Body of pancreas (tissue), 4 donors: ENCODE measurements around the gene UBE2E1.

Experiments used
- POLR2A ChIP-seq, 3 donors: fragments of 450-650 bp; IDR thresholded peaks; one replicate each; pipeline ENCODE4 v1.6.1; 2016; ENCODE audit warnings: antibody characterized with exemption in 3 of 3, mild to moderate bottlenecking in 2 of 3
- TF ChIP-seq, protein P1 (sequence below), 7 experiments: fragments of 450-650 bp in 4 of 7; fragments of 200-600 bp in 3 of 7; sonication (generic) in 3 of 7; IDR thresholded peaks; one replicate each; pipeline ENCODE4 v1.5.1; 2016 to 2019; ENCODE audit warnings: antibody characterized with exemption in 7 of 7

DNA sequence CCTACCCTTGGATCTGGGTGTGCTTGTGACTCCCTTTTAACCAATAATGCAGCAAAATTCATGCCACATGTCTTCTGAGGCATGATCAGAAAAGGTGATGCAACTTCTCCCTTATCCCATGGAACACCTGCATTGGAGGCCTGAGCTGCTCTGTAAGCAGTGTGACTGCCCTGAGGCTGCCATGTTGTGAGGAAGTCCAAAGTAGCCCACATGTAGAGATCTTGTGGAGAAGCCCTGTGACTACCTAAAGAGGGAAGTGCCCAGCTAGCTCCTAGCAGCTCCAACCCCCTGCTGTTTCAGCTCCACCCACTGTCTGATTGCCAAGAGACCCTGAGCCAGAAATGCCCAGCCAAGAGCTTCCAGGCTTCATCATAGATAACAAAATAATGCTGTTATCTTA, 132.9 kb downstream of the UBE2E1 start:
- TF ChIP-seq, protein P1, sequence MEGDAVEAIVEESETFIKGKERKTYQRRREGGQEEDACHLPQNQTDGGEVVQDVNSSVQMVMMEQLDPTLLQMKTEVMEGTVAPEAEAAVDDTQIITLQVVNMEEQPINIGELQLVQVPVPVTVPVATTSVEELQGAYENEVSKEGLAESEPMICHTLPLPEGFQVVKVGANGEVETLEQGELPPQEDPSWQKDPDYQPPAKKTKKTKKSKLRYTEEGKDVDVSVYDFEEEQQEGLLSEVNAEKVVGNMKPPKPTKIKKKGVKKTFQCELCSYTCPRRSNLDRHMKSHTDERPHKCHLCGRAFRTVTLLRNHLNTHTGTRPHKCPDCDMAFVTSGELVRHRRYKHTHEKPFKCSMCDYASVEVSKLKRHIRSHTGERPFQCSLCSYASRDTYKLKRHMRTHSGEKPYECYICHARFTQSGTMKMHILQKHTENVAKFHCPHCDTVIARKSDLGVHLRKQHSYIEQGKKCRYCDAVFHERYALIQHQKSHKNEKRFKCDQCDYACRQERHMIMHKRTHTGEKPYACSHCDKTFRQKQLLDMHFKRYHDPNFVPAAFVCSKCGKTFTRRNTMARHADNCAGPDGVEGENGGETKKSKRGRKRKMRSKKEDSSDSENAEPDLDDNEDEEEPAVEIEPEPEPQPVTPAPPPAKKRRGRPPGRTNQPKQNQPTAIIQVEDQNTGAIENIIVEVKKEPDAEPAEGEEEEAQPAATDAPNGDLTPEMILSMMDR (IDR thresholded peaks at IDR 0.05), result no peak
- no peak for TF ChIP-seq POLR2A (IDR thresholded peaks at IDR 0.05)
